ENCODE measurements around the gene INPP5D. TPM values are rescaled to one million over a fixed set of nuclear protein-coding genes. Genes with fewer than 3 reads are reported as not detected.
A peak's percentile ranks its signal among the peaks of the same experiment; 100 is the strongest.

INPP5D gene
- total RNA-seq, 3 donors from 2014 or later = 8.2 to 14.4 (median 9.1) TPM

- Histone ChIP-seq H3K36me3 (ENCODE audit: low read depth) (no peaks in the 10 kb centered on the region), H3K9me3 (no peaks in the 10 kb centered on the region), H3K4me1 (ENCODE audit: low read depth) (peaks cover 2% of the 10 kb centered on the region), H3K4me3 (no peak overlapping the region)
- DNase-seq (no peak), ATAC-seq (no peak)
- no peak for TF ChIP-seq CTCF (IDR thresholded peaks at IDR 0.05)
- intact Hi-C loops (cut with DNase I, micrococcal nuclease) = no loop called here
Measured at GRCh38 chr2:233107011-233107410, 46.9 kb downstream of the INPP5D start.

GRCh38 chr2:233107831-233108300 lies 47.7 kb downstream of the INPP5D start:
- DNase-seq = no peak
- H3K9me3 ChIP-seq = no peaks in the 10 kb centered on the region
- no peak for ATAC-seq
- TF ChIP-seq CTCF (IDR thresholded peaks at IDR 0.05) = no peak
- H3K4me3 ChIP-seq = no peak overlapping the region
- intact Hi-C loops (cut with DNase I, micrococcal nuclease) = no loop called here
- H3K36me3 ChIP-seq (ENCODE audit: low read depth) = no peaks in the 10 kb centered on the region
- H3K4me1 ChIP-seq (ENCODE audit: low read depth) = peaks cover 2% of the 10 kb centered on the region

GRCh38 chr2:233108611-233109490 lies 48.7 kb downstream of the INPP5D start:
- Histone ChIP-seq H3K36me3 (ENCODE audit: low read depth) (no peaks in the 10 kb centered on the region), H3K4me3 (no peak overlapping the region), H3K9me3 (no peaks in the 10 kb centered on the region), H3K4me1 (ENCODE audit: low read depth) (peaks cover 2% of the 10 kb centered on the region)
- ATAC-seq (peak; percentile 26), DNase-seq (no peak)
- intact Hi-C loops (cut with DNase I, micrococcal nuclease) = no loop called here
- no peak for TF ChIP-seq CTCF (IDR thresholded peaks at IDR 0.05)

- TF ChIP-seq CTCF (IDR thresholded peaks at IDR 0.05) = no peak
- Histone ChIP-seq H3K36me3 (ENCODE audit: low read depth) (no peaks in the 10 kb centered on the region), H3K9me3 (no peaks in the 10 kb centered on the region), H3K4me3 (no peak overlapping the region), H3K4me1 (ENCODE audit: low read depth) (peaks cover 2% of the 10 kb centered on the region)
- no peak for DNase-seq
- intact Hi-C loops (cut with DNase I, micrococcal nuclease) = no loop called here
- ATAC-seq = no peak
Measured at GRCh38 chr2:233111427-233111826, 51.3 kb downstream of the INPP5D start.

GRCh38 chr2:233112329-233112728 lies 52.2 kb downstream of the INPP5D start:
- ATAC-seq (no peak), DNase-seq (no peak)
- peaks cover 2% of the 10 kb centered on the region for H3K4me1 ChIP-seq (ENCODE audit: low read depth)
- TF ChIP-seq CTCF (IDR thresholded peaks at IDR 0.05) = no peak
- H3K36me3 ChIP-seq (ENCODE audit: low read depth) = no peaks in the 10 kb centered on the region
- intact Hi-C loops (cut with DNase I, micrococcal nuclease) = no loop called here
- H3K4me3 ChIP-seq = no peak overlapping the region
- no peaks in the 10 kb centered on the region for H3K9me3 ChIP-seq
